PC-9 (cell line): ENCODE data around the gene GAS7.

Source experiments
- CTCF ChIP-seq: fragments of 200-600 bp; sonication (generic); conservative IDR thresholded peaks from 2 replicates; pipeline ENCODE4 v1.6.1; 2017; ENCODE audit warnings: mixed run types, antibody characterized with exemption, mild to moderate bottlenecking, moderate library complexity
- EZH2 ChIP-seq: fragments of 200-600 bp; sonication (generic); IDR thresholded peaks from 2 replicates; pipeline ENCODE4 v1.8.0; 2017; ENCODE audit warnings: antibody characterized with exemption, low read depth

- TF ChIP-seq CTCF (no peak), EZH2 (no peak)
These were observed 77.7 kb downstream of the GAS7 start for GRCh38 chr17:10120749-10121148.
